K562 (cell line): ENCODE measurements around the gene SPINK2. TPM values are rescaled to one million over a fixed set of nuclear protein-coding genes. Genes with fewer than 3 reads are reported as not detected.

Experiments used
- ATAC-seq: fragments of 200-7000 bp; cut with Tn5 transposase; 3 replicates; pipeline ENCODE4 v1.9.1; 2020; ENCODE audit warnings: moderate library complexity
- BruUV-seq: library from RNA; stranded (reverse); fragments of 400-500 nt; replicated peaks from 2 replicates; lab custom pipeline; 2021; lab: Mats Ljungman, UMichigan
- CTCF ChIA-PET: fragments of 300-600 bp; formaldehyde crosslinking; extraction: SDS; loops from one replicate; lab custom pipeline; 2021; ENCODE audit warnings: low intra/inter-chr PET ratio; lab: Yijun Ruan, JAX
- POLR2A ChIA-PET: fragments of 300-600, 350-650 bp; sonication (Branson Sonifier 250); formaldehyde crosslinking; extraction: SDS; loops from one replicate; lab custom pipeline; 2021; ENCODE audit warnings: antibody characterized with exemption, inconsistent platforms; lab: Yijun Ruan, JAX
- DNase-seq, 4 experiments: peaks; one replicate each; pipeline versions ENCODE4 v3.0.0 to v3.0.0-alpha.2; 2011 to 2018; ENCODE audit warnings: low spot score in 3 of 4, mixed read lengths in 3 of 4; ENCODE audit errors: extremely low read depth in 1 of 4
- FAIRE-seq: peaks from 2 replicates; lab custom pipeline; 2011; peaks lifted over from hg19 to GRCh38; lab: Jason Lieb, UNC
- H2AFZ ChIP-seq: 2 replicates; pipeline ENCODE4 v1.6.0; 2011; ENCODE audit warnings: low read depth, low read length, control low read depth, inconsistent platforms
- H3K27ac ChIP-seq: fragments of 200-600 bp; 3 replicates; pipeline ENCODE4 v1.8.0; 2011; ENCODE audit warnings: low read depth, mild to moderate bottlenecking, control low read depth, inconsistent platforms, low read length, moderate library complexity, mixed read lengths; ENCODE audit errors: extremely low read depth
- H3K27me3 ChIP-seq, 2 experiments: fragments of 300-600 bp in 1 of 2; 2 replicates in 1 of 2; 3 replicates in 1 of 2; pipeline versions ENCODE4 v1.6.0 to v1.8.0; 2011; ENCODE audit warnings: inconsistent platforms in 2 of 2, low read length in 2 of 2, mild to moderate bottlenecking in 1 of 2, mixed read lengths in 1 of 2, moderate library complexity in 1 of 2; ENCODE audit not compliant: control insufficient read depth in 2 of 2, insufficient read depth in 2 of 2
- H3K36me3 ChIP-seq: fragments of 300-600 bp; 3 replicates; pipeline ENCODE4 v1.8.0; 2011; ENCODE audit warnings: mild to moderate bottlenecking, low read length, inconsistent platforms; ENCODE audit not compliant: control insufficient read depth, insufficient read depth
- H3K4me1 ChIP-seq, 2 experiments: fragments of 200-600 bp in 1 of 2; replicated peaks in 1 of 2; 2 replicates in 1 of 2; 3 replicates in 1 of 2; pipeline versions ENCODE4 v1.5.1 to v1.8.0; 2011; ENCODE audit warnings: inconsistent platforms in 2 of 2, low read length in 2 of 2, mild to moderate bottlenecking in 1 of 2, mixed read lengths in 1 of 2, moderate library complexity in 1 of 2; ENCODE audit not compliant: control insufficient read depth in 2 of 2, insufficient read depth in 2 of 2
- H3K4me2 ChIP-seq: 2 replicates; pipeline ENCODE4 v1.6.1; 2011; ENCODE audit warnings: low read length, control low read depth, inconsistent platforms, mixed read lengths; ENCODE audit not compliant: insufficient read depth
- H3K4me3 ChIP-seq: fragments of 200-600 bp; sonication (generic), shearing (Covaris generic); 2 replicates; pipeline ENCODE4 v1.5.1; 2016; ENCODE audit warnings: control low read depth, inconsistent platforms
- H3K79me2 ChIP-seq: fragments of 200-600 bp; 3 replicates; pipeline ENCODE4 v1.8.0; 2011; ENCODE audit warnings: low read length, inconsistent platforms; ENCODE audit not compliant: control insufficient read depth, insufficient read depth
- H3K9ac ChIP-seq, 2 experiments: 2 replicates each; pipeline versions ENCODE4 v1.6.0 to v1.6.1; 2011; ENCODE audit warnings: low read depth in 2 of 2, low read length in 2 of 2, control low read depth in 1 of 2, inconsistent platforms in 1 of 2, mild to moderate bottlenecking in 1 of 2, mixed read lengths in 1 of 2; ENCODE audit not compliant: insufficient read depth in 1 of 2
- H3K9me1 ChIP-seq: one replicate; pipeline ENCODE4 v1.6.0; 2011; ENCODE audit warnings: inconsistent platforms, mild to moderate bottlenecking, low read length, moderate library complexity; ENCODE audit not compliant: control insufficient read depth, insufficient read depth
- H3K9me3 ChIP-seq: replicated peaks from 2 replicates; pipeline ENCODE4 v1.5.1; 2011; ENCODE audit warnings: low read depth, low read length, inconsistent platforms; ENCODE audit not compliant: control insufficient read depth, insufficient read depth
- H4K20me1 ChIP-seq: replicated peaks from 2 replicates; pipeline ENCODE4 v1.6.1; 2011; ENCODE audit warnings: low read length, inconsistent platforms, mixed read lengths; ENCODE audit not compliant: control insufficient read depth, insufficient read depth
- DDX20 ChIP-seq: fragments of 450-650 bp; IDR thresholded peaks from 2 replicates; pipeline ENCODE4 v1.6.1; 2016; ENCODE audit warnings: missing genetic modification characterization, low read depth, mild to moderate bottlenecking, missing compliant biosample characterization, moderate library complexity
- ESRRA ChIP-seq: fragments of 450-650 bp; IDR thresholded peaks from 2 replicates; pipeline ENCODE4 v1.6.1; 2014; ENCODE audit warnings: low read depth, mild to moderate bottlenecking, moderate library complexity, borderline replicate concordance
- ESRRB ChIP-seq: fragments of 250-450 bp; sonication (Bioruptor Pico); IDR thresholded peaks from 2 replicates; pipeline ENCODE4 v1.5.0; 2020; ENCODE audit warnings: mild to moderate bottlenecking, moderate library complexity, borderline replicate concordance
- GABPB1 ChIP-seq: sonication (generic); formaldehyde crosslinking; IDR thresholded peaks from 2 replicates; pipeline ENCODE4 v1.8.0; 2022; ENCODE audit warnings: mild to moderate bottlenecking, missing genetic modification reagents
- TEAD4 ChIP-seq, 2 experiments: sonication (generic) in 1 of 2; formaldehyde crosslinking in 1 of 2; IDR thresholded peaks; 2 replicates each; pipeline versions ENCODE4 v1.6.1 to v1.8.0; 2012 to 2022; ENCODE audit warnings: borderline replicate concordance in 1 of 2, inconsistent platforms in 1 of 2, low read length in 1 of 2, mild to moderate bottlenecking in 1 of 2, missing genetic modification reagents in 1 of 2
- ZNF431 ChIP-seq: sonication (generic); formaldehyde crosslinking; IDR thresholded peaks from 2 replicates; pipeline ENCODE4 v1.8.0; 2022; ENCODE audit warnings: mild to moderate bottlenecking, missing genetic modification reagents
- WGBS: fragments of 100-300 bp; shearing (Covaris generic); methylation state at CpG from one replicate; pipeline ENCODE4 v1.1.6; 2016; ENCODE audit warnings: low coverage, mixed read lengths; ENCODE audit not compliant: insufficient coverage; ENCODE audit errors: missing lambda C conversion rate; 5-methylcytosine and 5-hydroxymethylcytosine counted together
- in situ Hi-C: fragments of 300-500 bp; cut with MboI; formaldehyde crosslinking; loops from 4 replicates; pipeline ENCODE4 v1.15.0; 2018; ENCODE audit warnings: inconsistent platforms, mixed read lengths
- intact Hi-C: fragments of 100-400 bp; cut with micrococcal nuclease; formaldehyde crosslinking; loops from 2 replicates; pipeline ENCODE4 v1.14.2; 2022
- polyA plus RNA-seq, 8 experiments: library from polyadenylated mRNA; depleted of rRNA in 4 of 8; stranded (reverse) in 5 of 8; unstranded in 3 of 8; fragments of >200 nt; fragmentation: Nextera tagmentation in 2 of 8; fragmentation: Illumina TruSeq in 1 of 8; extraction: Ambion mirVana in 2 of 8; extraction: Trizol in 1 of 8; gene quantifications; 2 replicates each; pipeline versions ENCODE4 v1.2.1 to v1.2.3, GENCODE V29; 2011 to 2014; ENCODE audit warnings: inconsistent platforms in 1 of 8, missing spikeins in 1 of 8
- small RNA-seq: library from RNA; depleted of rRNA; stranded (forward); fragments of <200 nt; gene quantifications from one replicate; pipeline ENCODE3, GENCODE V24; 2014
- total RNA-seq, 7 experiments: library from RNA; depleted of rRNA in 6 of 7; stranded (reverse); fragments of >200 nt in 6 of 7; fragmentation: Illumina TruSeq in 2 of 7; extraction: Trizol in 2 of 7; gene quantifications; 2 replicates each; pipeline versions ENCODE4 v1.2.1 to v1.2.3, GENCODE V29; 2011 to 2021; ENCODE audit warnings: low replicate concordance in 1 of 7
- TF ChIP-seq, protein P1 (sequence below): fragments of 250-450 bp; sonication (Bioruptor Pico); IDR thresholded peaks from 2 replicates; pipeline ENCODE4 v1.8.0; 2022; ENCODE audit warnings: inconsistent platforms

SPINK2 gene
- total and polyA plus RNA-seq, 9 of the 15 experiments (the other 6 are each of a cell fraction or from before 2014, with no cell fraction given) = not detected

DNA sequence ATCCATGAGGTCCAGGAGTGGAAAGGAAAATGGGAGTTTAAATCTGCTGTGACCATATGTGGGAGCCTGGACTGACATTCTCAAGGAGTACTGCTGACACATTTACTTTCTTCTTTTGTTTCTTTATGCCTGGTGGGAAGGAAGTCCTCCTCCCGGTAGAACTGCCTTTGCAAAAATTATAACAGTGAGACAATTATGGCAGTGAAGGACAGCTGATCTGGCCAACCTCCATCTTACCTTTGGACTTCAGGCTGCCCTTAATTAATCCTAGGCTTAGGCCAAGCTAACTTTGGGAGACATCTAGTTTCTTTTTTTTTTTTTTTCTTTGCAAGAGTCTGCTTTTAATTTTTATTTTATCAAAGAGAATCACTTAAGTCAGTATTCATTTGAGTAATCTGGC lies 61.3 kb downstream of the SPINK2 start:
- intact Hi-C loops (no loop called here), in situ Hi-C loops (no loop called here)
- POLR2A ChIA-PET = interaction anchor here (1.0 kb wide), 1 partner anchor 16 kb away, joined by 3 read pairs; no protein-coding TSS in a partner anchor
- Histone ChIP-seq H3K79me2 (no peaks in the 10 kb centered on the region), H3K27me3 (peaks cover 22 to 63% of the 10 kb centered on the region in 2 experiments), H3K27ac (no peak overlapping the region), H3K9me3 (no peaks in the 10 kb centered on the region), H3K36me3 (no peaks in the 10 kb centered on the region), H2AFZ (no peak overlapping the region), H3K4me1 (no peaks in the 10 kb centered on the region), H4K20me1 (no peaks in the 10 kb centered on the region), H3K9ac (no peak overlapping the region), H3K4me2 (no peak overlapping the region), H3K4me3 (no peak overlapping the region), H3K9me1 (no peaks in the 10 kb centered on the region)
- FAIRE-seq = no peak
- TF ChIP-seq ESRRB (no peak), GABPB1 (no peak), ZNF431 (CRISPR knock-in tag) (no peak), DDX20 (tag) (no peak), TEAD4 (IDR thresholded peaks at IDR 0.05; ENCODE audit: low read length) (no peak), TEAD4 (CRISPR knock-in tag; IDR thresholded peaks at IDR 0.05; ENCODE audit: borderline replicate concordance) (no peak), ESRRA (no peak)
- TF ChIP-seq, protein P1, sequence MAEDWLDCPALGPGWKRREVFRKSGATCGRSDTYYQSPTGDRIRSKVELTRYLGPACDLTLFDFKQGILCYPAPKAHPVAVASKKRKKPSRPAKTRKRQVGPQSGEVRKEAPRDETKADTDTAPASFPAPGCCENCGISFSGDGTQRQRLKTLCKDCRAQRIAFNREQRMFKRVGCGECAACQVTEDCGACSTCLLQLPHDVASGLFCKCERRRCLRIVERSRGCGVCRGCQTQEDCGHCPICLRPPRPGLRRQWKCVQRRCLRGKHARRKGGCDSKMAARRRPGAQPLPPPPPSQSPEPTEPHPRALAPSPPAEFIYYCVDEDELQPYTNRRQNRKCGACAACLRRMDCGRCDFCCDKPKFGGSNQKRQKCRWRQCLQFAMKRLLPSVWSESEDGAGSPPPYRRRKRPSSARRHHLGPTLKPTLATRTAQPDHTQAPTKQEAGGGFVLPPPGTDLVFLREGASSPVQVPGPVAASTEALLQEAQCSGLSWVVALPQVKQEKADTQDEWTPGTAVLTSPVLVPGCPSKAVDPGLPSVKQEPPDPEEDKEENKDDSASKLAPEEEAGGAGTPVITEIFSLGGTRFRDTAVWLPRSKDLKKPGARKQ (CRISPR knock-in tag) = no peak
- ATAC-seq = no peak
- 0% methylated on average over 1 of the region's 1 CpG for WGBS
- BruUV-seq = no TSS peak
- CTCF ChIA-PET = no interaction called here
- no peak for DNase-seq

Small RNA genes lying within 50 kb of the gene (small RNA-seq; reads per million reads assigned to genes)
- not detected for gene RF00017
- not detected for gene RF00019
- gene RN7SL357P = not detected
- gene RN7SL492P = not detected

Other genes starting within 250 kb of the SPINK2 start
- not detected in 2 replicates for gene HOPX, start 140.4 kb downstream of the SPINK2 start, total RNA-seq (2014; rRNA removed)
- gene HOPX, start 140.4 kb downstream of the SPINK2 start, total RNA-seq (2014; rRNA removed; fragmentation: Illumina TruSeq; extraction: Trizol) = not detected in 2 replicates
- gene HOPX, start 140.4 kb downstream of the SPINK2 start, total RNA-seq (2015; rRNA removed; fragmentation: Illumina TruSeq; extraction: Trizol) = not detected in 2 replicates
- gene HOPX, start 140.4 kb downstream of the SPINK2 start, total RNA-seq (2021) = 0.24 and 0.27 TPM in 2 replicates
- gene HOPX, start 140.4 kb downstream of the SPINK2 start, polyA plus RNA-seq (2011; rRNA removed) = not detected in 2 replicates
- not detected in 2 replicates for gene HOPX, start 140.4 kb downstream of the SPINK2 start, polyA plus RNA-seq (2014; fragmentation: Illumina TruSeq; extraction: Trizol)
- gene HOPX, start 140.4 kb downstream of the SPINK2 start, polyA plus RNA-seq (2014; fragmentation: Nextera tagmentation; extraction: Ambion mirVana) = not detected
- not detected in 2 replicates for gene HOPX, start 140.4 kb downstream of the SPINK2 start, polyA plus RNA-seq (2014; rRNA removed)
- gene REST, start 86.2 kb upstream of the SPINK2 start, total RNA-seq (2014; rRNA removed) = 19.2 and 28.4 TPM in 2 replicates
- 20.1 and 23.6 TPM in 2 replicates for gene REST, start 86.2 kb upstream of the SPINK2 start, total RNA-seq (2014; rRNA removed; fragmentation: Illumina TruSeq; extraction: Trizol)
- 19.9 TPM in 2 replicates for gene REST, start 86.2 kb upstream of the SPINK2 start, total RNA-seq (2015; rRNA removed; fragmentation: Illumina TruSeq; extraction: Trizol)
- gene REST, start 86.2 kb upstream of the SPINK2 start, total RNA-seq (2021) = 23.2 and 24.0 TPM in 2 replicates
- 15.3 and 19.3 TPM in 2 replicates for gene REST, start 86.2 kb upstream of the SPINK2 start, polyA plus RNA-seq (2011; rRNA removed)
- gene REST, start 86.2 kb upstream of the SPINK2 start, polyA plus RNA-seq (2014; fragmentation: Illumina TruSeq; extraction: Trizol) = 8.9 and 9.7 TPM in 2 replicates
- 1 to 10 TPM; 2.9 to 6.9 TPM for gene REST, start 86.2 kb upstream of the SPINK2 start, polyA plus RNA-seq (2014; fragmentation: Nextera tagmentation; extraction: Ambion mirVana)
- gene REST, start 86.2 kb upstream of the SPINK2 start, polyA plus RNA-seq (2014; rRNA removed) = 10.1 and 10.8 TPM in 2 replicates
- gene NOA1, start 155.9 kb upstream of the SPINK2 start, total RNA-seq (2014; rRNA removed) = 26.6 and 28.2 TPM in 2 replicates
- 11.9 and 12.3 TPM in 2 replicates for gene NOA1, start 155.9 kb upstream of the SPINK2 start, total RNA-seq (2014; rRNA removed; fragmentation: Illumina TruSeq; extraction: Trizol)
- 13.5 and 14.7 TPM in 2 replicates for gene NOA1, start 155.9 kb upstream of the SPINK2 start, total RNA-seq (2015; rRNA removed; fragmentation: Illumina TruSeq; extraction: Trizol)
- gene NOA1, start 155.9 kb upstream of the SPINK2 start, total RNA-seq (2021) = 25.4 and 25.7 TPM in 2 replicates
- gene NOA1, start 155.9 kb upstream of the SPINK2 start, polyA plus RNA-seq (2011; rRNA removed) = 16.7 and 21.4 TPM in 2 replicates
- 16.5 and 17.4 TPM in 2 replicates for gene NOA1, start 155.9 kb upstream of the SPINK2 start, polyA plus RNA-seq (2014; fragmentation: Illumina TruSeq; extraction: Trizol)
- gene NOA1, start 155.9 kb upstream of the SPINK2 start, polyA plus RNA-seq (2014; fragmentation: Nextera tagmentation; extraction: Ambion mirVana) = 1 to 10 TPM; 2.6 to 3.9 TPM
- 22.1 and 24.6 TPM in 2 replicates for gene NOA1, start 155.9 kb upstream of the SPINK2 start, polyA plus RNA-seq (2014; rRNA removed)
- gene POLR2B, start 157.2 kb upstream of the SPINK2 start, total RNA-seq (2014; rRNA removed) = 118 and 142 TPM in 2 replicates
- 158 and 177 TPM in 2 replicates for gene POLR2B, start 157.2 kb upstream of the SPINK2 start, total RNA-seq (2014; rRNA removed; fragmentation: Illumina TruSeq; extraction: Trizol)
- 143 and 154 TPM in 2 replicates for gene POLR2B, start 157.2 kb upstream of the SPINK2 start, total RNA-seq (2015; rRNA removed; fragmentation: Illumina TruSeq; extraction: Trizol)
- gene POLR2B, start 157.2 kb upstream of the SPINK2 start, total RNA-seq (2021) = 134 TPM in 2 replicates
- gene POLR2B, start 157.2 kb upstream of the SPINK2 start, polyA plus RNA-seq (2011; rRNA removed) = 192 and 208 TPM in 2 replicates
- gene POLR2B, start 157.2 kb upstream of the SPINK2 start, polyA plus RNA-seq (2014; fragmentation: Illumina TruSeq; extraction: Trizol) = 136 and 140 TPM in 2 replicates
- 100 to 1,000 TPM in 1 of 2 experiments, 10 to 100 TPM in 1; 60.9 to 108 TPM for gene POLR2B, start 157.2 kb upstream of the SPINK2 start, polyA plus RNA-seq (2014; fragmentation: Nextera tagmentation; extraction: Ambion mirVana)
- 128 and 147 TPM in 2 replicates for gene POLR2B, start 157.2 kb upstream of the SPINK2 start, polyA plus RNA-seq (2014; rRNA removed)